ENCODE data around the gene OR11A1.

DNA sequence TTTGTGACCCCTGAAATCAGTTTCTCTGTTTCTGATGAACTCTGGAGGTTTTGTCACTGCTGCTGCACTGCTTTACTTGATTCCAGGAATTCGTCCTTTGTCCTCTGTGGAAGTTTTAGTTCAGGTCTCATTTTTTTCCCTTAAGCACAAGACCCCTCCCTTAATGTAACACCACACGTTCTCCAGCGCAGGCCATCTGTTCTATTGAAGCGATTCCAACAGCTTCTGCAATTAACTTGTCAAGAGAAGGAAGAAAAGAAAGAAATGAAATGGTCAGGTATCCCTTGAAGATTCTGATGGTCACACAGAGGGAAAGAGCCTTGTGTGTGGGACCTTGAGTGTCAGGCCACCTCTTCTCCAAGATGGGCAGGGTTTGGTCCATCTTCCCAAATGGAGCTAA, 38.7 kb upstream of the OR11A1 start:
- TF ChIP-seq EZH2 (optimal IDR thresholded peaks at IDR 0.05; ENCODE audit: low read depth, low read length) = no peak
- TF ChIP-seq, protein P1, sequence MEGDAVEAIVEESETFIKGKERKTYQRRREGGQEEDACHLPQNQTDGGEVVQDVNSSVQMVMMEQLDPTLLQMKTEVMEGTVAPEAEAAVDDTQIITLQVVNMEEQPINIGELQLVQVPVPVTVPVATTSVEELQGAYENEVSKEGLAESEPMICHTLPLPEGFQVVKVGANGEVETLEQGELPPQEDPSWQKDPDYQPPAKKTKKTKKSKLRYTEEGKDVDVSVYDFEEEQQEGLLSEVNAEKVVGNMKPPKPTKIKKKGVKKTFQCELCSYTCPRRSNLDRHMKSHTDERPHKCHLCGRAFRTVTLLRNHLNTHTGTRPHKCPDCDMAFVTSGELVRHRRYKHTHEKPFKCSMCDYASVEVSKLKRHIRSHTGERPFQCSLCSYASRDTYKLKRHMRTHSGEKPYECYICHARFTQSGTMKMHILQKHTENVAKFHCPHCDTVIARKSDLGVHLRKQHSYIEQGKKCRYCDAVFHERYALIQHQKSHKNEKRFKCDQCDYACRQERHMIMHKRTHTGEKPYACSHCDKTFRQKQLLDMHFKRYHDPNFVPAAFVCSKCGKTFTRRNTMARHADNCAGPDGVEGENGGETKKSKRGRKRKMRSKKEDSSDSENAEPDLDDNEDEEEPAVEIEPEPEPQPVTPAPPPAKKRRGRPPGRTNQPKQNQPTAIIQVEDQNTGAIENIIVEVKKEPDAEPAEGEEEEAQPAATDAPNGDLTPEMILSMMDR (IDR thresholded peaks at IDR 0.05; ENCODE audit: low read length) = no peak
- TF ChIP-seq EZH2phosphoT487 (IDR thresholded peaks at IDR 0.05; ENCODE audit: low read length) = no peak
